ENCODE measurements around the gene GNL1. TPM values are rescaled to one million over a fixed set of nuclear protein-coding genes. Genes with fewer than 3 reads are reported as not detected.
"Not testable (repeated sequence)": the region's sequence is repeated elsewhere in the genome, so short reads cannot be mapped to it uniquely, and the experiment has no call there.

Gene GNL1
- total RNA-seq, 1 experiment from 2014 or later: 113 TPM

DNA sequence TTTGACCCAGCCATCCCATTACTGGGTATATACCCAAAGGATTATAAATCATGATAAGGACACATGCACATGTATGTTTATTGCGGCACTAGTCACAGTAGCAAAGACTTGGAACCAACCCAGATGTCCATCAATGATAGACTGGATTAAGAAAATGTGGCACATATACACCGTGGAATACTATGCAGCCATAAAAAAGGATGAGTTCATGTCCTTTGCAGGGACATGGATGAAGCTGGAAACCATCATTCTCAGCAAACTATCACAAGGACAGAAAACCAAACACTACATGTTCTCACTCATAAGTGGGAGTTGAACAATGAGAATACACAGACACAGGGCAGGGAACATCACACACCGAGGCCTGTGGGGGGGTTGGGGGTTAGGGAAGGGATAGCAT, 29.8 kb downstream of the GNL1 start:
- H3K9me3 ChIP-seq (ENCODE audit: control insufficient read depth in 1 of 2, insufficient read depth in 1 of 2, low read depth in 1 of 2, low read length in 2 of 2); RAD21 ChIA-PET (ENCODE audit: low non-redundant PET in 1 of 2, low total read pairs in 2 of 2, uncharacterized antibody in 2 of 2, unreplicated experiment in 2 of 2); H4K20me1 ChIP-seq (ENCODE audit: insufficient read depth); H3K79me2 ChIP-seq (ENCODE audit: insufficient read depth, low read length); BruUV-seq (replicated peaks); H3K9ac ChIP-seq (ENCODE audit: low read length); H3K4me3 ChIP-seq (replicated peaks in 1 of 2; ENCODE audit: low read depth in 1 of 2, low read length in 2 of 2); H3K9me2 ChIP-seq (ENCODE audit: insufficient read depth); ATAC-seq; POLR2A ChIA-PET; H3K27me3 ChIP-seq (ENCODE audit: insufficient read depth, low read length); DNase-seq (ENCODE audit: low read depth, low spot score); H3K4me2 ChIP-seq (ENCODE audit: low read length); H3K36me3 ChIP-seq (ENCODE audit: control insufficient read depth in 1 of 2, insufficient read depth in 2 of 2, low read length in 2 of 2); H2AFZ ChIP-seq (ENCODE audit: low read depth, low read length, poor library complexity, severe bottlenecking); intact Hi-C loops (cut with micrococcal nuclease); CTCF ChIA-PET; H3K27ac ChIP-seq (ENCODE audit: low read depth, low read length): not testable (repeated sequence)
- peaks cover 7 to 11% of the 10 kb centered on the region in 2 experiments; a peak in 3 of 4 replicates for H3K4me1 ChIP-seq (ENCODE audit: control insufficient read depth in 1 of 2, insufficient read depth in 2 of 2, low read length in 2 of 2)

DNA sequence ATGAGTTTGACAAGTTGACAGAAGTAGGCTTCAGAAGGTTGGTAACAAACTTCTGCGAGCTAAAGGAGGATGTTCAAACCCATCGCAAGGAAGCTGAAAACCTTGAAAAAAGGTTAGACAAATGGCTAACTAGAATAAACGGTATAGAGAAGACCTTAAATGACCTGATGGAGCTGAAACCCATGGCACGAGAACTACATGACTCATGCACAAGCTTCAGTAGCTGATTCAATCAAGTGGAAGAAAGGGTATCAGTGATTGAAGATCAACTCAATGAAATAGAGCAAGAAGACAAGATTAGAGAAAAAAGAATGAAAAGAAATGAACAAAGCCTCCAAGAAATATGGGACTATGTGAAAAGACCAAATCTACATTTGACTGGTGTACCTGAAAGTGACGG, 34.3 kb downstream of the GNL1 start:
- H3K9me3 ChIP-seq (ENCODE audit: control insufficient read depth in 1 of 2, insufficient read depth in 1 of 2, low read depth in 1 of 2, low read length in 2 of 2); H3K36me3 ChIP-seq (ENCODE audit: control insufficient read depth in 1 of 2, insufficient read depth in 2 of 2, low read length in 2 of 2); H3K9ac ChIP-seq (ENCODE audit: low read length); H3K4me2 ChIP-seq (ENCODE audit: low read length); ATAC-seq; RAD21 ChIA-PET (ENCODE audit: low non-redundant PET in 1 of 2, low total read pairs in 2 of 2, uncharacterized antibody in 2 of 2, unreplicated experiment in 2 of 2); H3K27ac ChIP-seq (ENCODE audit: low read depth, low read length); H4K20me1 ChIP-seq (ENCODE audit: insufficient read depth); H3K27me3 ChIP-seq (ENCODE audit: insufficient read depth, low read length); H3K9me2 ChIP-seq (ENCODE audit: insufficient read depth); POLR2A ChIA-PET; DNase-seq (ENCODE audit: low read depth, low spot score); H3K4me3 ChIP-seq (replicated peaks in 1 of 2; ENCODE audit: low read depth in 1 of 2, low read length in 2 of 2); intact Hi-C loops (cut with micrococcal nuclease); BruUV-seq (replicated peaks); H2AFZ ChIP-seq (ENCODE audit: low read depth, low read length, poor library complexity, severe bottlenecking); CTCF ChIA-PET; H3K79me2 ChIP-seq (ENCODE audit: insufficient read depth, low read length): not testable (repeated sequence)
- peaks cover 0 to 15% of the 10 kb centered on the region in 2 experiments; a peak in 3 of 4 replicates for H3K4me1 ChIP-seq (ENCODE audit: control insufficient read depth in 1 of 2, insufficient read depth in 2 of 2, low read length in 2 of 2)

DNA sequence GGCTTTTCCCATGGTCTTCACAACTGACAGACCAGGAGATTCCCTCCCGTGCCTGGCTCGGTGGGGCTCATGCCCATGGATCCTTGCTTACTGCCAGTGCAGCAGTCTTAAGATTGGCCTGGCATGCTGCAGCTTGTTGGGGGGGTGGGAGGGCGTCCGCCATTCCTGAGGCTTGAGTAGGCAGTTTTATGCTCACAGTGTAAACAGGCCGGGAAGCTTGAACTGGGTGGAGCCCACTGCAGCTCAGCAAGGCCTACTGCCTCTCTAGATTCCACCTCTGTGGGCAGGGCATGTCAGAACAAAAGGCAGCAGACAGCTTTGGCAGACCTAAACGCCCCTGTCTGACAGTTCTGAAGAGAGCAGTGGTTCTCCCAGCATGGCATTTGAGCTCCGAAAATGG, 35.2 kb downstream of the GNL1 start:
- H3K9me2 ChIP-seq (ENCODE audit: insufficient read depth); DNase-seq (ENCODE audit: low read depth, low spot score); H3K4me3 ChIP-seq (replicated peaks in 1 of 2; ENCODE audit: low read depth in 1 of 2, low read length in 2 of 2); H4K20me1 ChIP-seq (ENCODE audit: insufficient read depth); RAD21 ChIA-PET (ENCODE audit: low non-redundant PET in 1 of 2, low total read pairs in 2 of 2, uncharacterized antibody in 2 of 2, unreplicated experiment in 2 of 2); POLR2A ChIA-PET; H3K9ac ChIP-seq (ENCODE audit: low read length); intact Hi-C loops (cut with micrococcal nuclease); H3K27ac ChIP-seq (ENCODE audit: low read depth, low read length); H3K79me2 ChIP-seq (ENCODE audit: insufficient read depth, low read length); H3K27me3 ChIP-seq (ENCODE audit: insufficient read depth, low read length); H2AFZ ChIP-seq (ENCODE audit: low read depth, low read length, poor library complexity, severe bottlenecking); H3K36me3 ChIP-seq (ENCODE audit: control insufficient read depth in 1 of 2, insufficient read depth in 2 of 2, low read length in 2 of 2); BruUV-seq (replicated peaks); H3K4me2 ChIP-seq (ENCODE audit: low read length); H3K9me3 ChIP-seq (ENCODE audit: control insufficient read depth in 1 of 2, insufficient read depth in 1 of 2, low read depth in 1 of 2, low read length in 2 of 2); ATAC-seq: not testable (repeated sequence)
- CTCF ChIA-PET: interaction anchor here (1.1 kb wide), 1 partner anchor 21 kb away, joined by 3 read pairs; no protein-coding TSS in a partner anchor
- peaks cover 7 to 21% of the 10 kb centered on the region in 2 experiments; a peak in 3 of 4 replicates for H3K4me1 ChIP-seq (ENCODE audit: control insufficient read depth in 1 of 2, insufficient read depth in 2 of 2, low read length in 2 of 2)

Data from HCT116 (cell line).